Measurements from ENCODE around the gene CACNA2D3.

The CACNA2D3 gene

GRCh38 chr3:54565956-54566355 lies 443.6 kb downstream of the CACNA2D3 start:
- no peak for TF ChIP-seq CTCF (IDR thresholded peaks at IDR 0.05; ENCODE audit: control insufficient read depth, insufficient read depth, low read depth, low read length, missing control alignments)
- DNase-seq (ENCODE audit: low read depth): no peak
- H3K4me3 ChIP-seq (ENCODE audit: control insufficient read depth, low read depth, low read length): no peak overlapping the region

DNA sequence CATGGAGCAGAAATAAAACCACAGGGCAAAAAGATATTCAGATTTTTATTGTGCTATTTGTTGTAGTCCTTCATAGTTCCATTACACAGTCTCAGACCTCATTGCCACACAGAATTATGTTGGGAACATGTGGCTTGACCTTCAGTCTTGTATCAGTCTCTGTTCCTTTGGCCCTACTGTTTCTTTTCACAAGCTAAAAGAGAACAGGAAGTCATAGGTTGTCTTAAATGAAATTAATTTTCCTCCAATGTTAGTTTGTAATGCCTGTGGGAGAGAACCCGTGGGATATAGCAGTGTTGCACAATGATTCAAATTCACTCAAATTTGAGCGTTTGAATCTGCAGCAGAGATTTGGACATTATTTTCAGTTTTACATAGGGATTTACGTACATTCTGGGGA lies 445.6 kb downstream of the CACNA2D3 start:
- TF ChIP-seq CTCF (IDR thresholded peaks at IDR 0.05; ENCODE audit: control insufficient read depth, insufficient read depth, low read depth, low read length, missing control alignments): no peak
- H3K4me3 ChIP-seq (ENCODE audit: control insufficient read depth, low read depth, low read length): no peak overlapping the region
- no peak for DNase-seq (ENCODE audit: low read depth)

DNA sequence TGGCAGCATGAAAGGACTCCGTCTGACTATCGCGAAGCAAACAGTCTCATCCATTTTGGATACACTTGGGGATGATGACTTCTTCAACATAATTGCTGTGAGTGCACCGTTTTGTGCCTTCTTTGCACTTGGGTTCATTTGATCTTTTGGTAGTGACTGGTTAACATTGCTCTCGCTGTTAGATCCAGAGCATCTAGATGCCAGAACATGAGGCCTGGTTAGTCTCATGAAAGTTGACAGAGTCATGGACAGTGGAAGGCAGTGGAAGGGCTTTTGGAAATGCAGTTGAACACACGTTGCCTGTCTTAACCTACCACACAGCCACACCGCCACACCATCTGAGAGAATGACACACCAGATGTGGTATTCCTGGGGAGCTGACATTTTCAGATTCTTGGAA lies 447.7 kb downstream of the CACNA2D3 start:
- TF ChIP-seq CTCF (IDR thresholded peaks at IDR 0.05; ENCODE audit: control insufficient read depth, insufficient read depth, low read depth, low read length, missing control alignments): no peak
- no peak overlapping the region for H3K4me3 ChIP-seq (ENCODE audit: control insufficient read depth, low read depth, low read length)
- no peak for DNase-seq (ENCODE audit: low read depth)

DNA sequence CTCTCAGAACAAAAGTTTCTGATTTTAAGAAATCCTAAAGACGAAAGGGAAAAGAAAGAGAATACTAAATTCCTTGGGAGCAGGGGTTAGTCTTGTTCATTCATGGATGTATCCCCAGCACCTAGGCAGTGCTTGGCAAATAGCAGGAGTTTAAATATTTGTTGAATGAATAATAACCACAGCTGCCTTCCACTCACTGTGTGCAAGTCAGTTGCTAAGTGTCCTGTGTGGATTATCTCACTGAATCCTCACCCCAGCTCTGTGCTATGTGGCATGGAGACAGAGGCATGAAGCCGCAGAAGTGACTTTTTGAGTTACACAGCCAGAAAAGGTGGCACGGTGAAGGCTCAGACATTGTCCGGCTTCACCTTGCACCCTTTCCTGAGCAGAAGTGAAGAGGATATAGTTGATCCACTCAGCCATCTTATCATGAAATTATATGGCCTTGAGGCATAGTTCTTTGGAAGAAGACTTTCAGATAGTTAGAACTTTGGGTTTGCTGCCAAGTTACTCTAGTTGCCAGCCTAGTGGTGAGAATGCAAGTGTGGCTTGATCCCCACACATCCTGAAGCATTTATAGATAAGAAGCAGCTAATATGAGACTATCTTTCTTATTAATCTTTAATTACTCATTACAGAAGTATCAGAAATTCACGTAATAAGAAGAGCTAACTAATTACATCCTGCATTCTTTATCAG lies 450.0 kb downstream of the CACNA2D3 start:
- no peak overlapping the region for H3K4me3 ChIP-seq (ENCODE audit: control insufficient read depth, low read depth, low read length)
- TF ChIP-seq CTCF (IDR thresholded peaks at IDR 0.05; ENCODE audit: control insufficient read depth, insufficient read depth, low read depth, low read length, missing control alignments): no peak
- DNase-seq (ENCODE audit: low read depth): no peak

GRCh38 chr3:54573858-54574257 lies 451.5 kb downstream of the CACNA2D3 start:
- no peak for DNase-seq (ENCODE audit: low read depth)
- no peak for TF ChIP-seq CTCF (IDR thresholded peaks at IDR 0.05; ENCODE audit: control insufficient read depth, insufficient read depth, low read depth, low read length, missing control alignments)
- no peak overlapping the region for H3K4me3 ChIP-seq (ENCODE audit: control insufficient read depth, low read depth, low read length)

DNA sequence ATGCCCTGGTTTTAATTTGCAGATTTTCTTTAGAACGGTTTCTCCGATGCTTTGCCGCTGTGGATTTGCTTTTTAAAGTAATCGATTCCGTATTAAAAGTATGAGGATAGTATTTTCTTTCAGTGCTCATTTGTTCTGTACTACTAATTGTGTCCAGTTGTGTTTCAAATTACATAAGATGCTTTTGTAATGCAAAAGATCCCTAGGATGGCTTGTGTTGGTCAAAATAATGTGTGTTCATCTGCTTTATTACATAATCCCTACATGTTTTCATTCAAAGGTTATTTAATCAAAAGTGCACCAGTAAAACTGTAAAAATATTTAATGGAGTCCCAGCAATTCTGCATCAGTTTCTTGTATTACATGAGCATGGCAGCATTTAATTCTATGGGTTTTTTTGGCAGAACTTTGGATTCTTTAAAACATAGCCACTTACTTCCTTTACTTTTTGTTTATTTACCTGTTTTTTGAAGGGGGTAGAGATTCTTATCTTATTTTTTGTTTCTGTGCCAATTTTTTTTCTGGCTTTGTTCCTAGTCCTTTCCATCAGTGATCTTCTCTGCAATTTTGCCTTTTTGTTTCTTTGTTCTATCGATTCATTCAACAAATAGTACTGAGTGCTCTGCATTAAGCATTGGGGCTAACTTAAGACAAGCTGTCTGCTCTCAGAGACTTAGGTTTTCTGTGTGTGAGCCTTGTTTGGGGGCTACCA lies 452.7 kb downstream of the CACNA2D3 start:
- H3K4me3 ChIP-seq (ENCODE audit: control insufficient read depth, low read depth, low read length): no peak overlapping the region
- no peak for TF ChIP-seq CTCF (IDR thresholded peaks at IDR 0.05; ENCODE audit: control insufficient read depth, insufficient read depth, low read depth, low read length, missing control alignments)
- no peak for DNase-seq (ENCODE audit: low read depth)

All from AG09309 (cell line).